NB4 (cell line): ENCODE measurements around the gene NEK11.

Experiments used
- POLR2A ChIP-seq: IDR thresholded peaks from 2 replicates; pipeline ENCODE4 v1.6.1; 2011; ENCODE audit warnings: mild to moderate bottlenecking; ENCODE audit not compliant: insufficient read length; ENCODE audit errors: extremely low read depth
- TF ChIP-seq, protein P1 (sequence below): IDR thresholded peaks from one replicate; pipeline ENCODE4 v1.5.1; 2012; ENCODE audit warnings: low read depth, low read length

DNA sequence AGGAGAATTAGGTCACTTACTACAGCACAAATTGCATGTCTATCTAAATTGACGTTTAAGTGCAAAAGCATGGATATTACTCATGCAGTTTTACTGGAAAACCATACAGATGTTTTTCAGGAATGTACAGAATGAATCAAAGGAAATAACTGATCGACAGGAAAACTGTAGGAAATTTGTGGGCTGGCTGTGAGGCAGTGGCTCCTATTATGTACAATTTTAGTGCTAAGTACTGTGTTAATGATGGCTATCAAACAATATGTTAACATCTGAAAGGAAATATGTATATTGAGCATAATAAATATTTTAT, 361.8 kb downstream of the NEK11 start:
- TF ChIP-seq, protein P1, sequence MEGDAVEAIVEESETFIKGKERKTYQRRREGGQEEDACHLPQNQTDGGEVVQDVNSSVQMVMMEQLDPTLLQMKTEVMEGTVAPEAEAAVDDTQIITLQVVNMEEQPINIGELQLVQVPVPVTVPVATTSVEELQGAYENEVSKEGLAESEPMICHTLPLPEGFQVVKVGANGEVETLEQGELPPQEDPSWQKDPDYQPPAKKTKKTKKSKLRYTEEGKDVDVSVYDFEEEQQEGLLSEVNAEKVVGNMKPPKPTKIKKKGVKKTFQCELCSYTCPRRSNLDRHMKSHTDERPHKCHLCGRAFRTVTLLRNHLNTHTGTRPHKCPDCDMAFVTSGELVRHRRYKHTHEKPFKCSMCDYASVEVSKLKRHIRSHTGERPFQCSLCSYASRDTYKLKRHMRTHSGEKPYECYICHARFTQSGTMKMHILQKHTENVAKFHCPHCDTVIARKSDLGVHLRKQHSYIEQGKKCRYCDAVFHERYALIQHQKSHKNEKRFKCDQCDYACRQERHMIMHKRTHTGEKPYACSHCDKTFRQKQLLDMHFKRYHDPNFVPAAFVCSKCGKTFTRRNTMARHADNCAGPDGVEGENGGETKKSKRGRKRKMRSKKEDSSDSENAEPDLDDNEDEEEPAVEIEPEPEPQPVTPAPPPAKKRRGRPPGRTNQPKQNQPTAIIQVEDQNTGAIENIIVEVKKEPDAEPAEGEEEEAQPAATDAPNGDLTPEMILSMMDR: no peak
- no peak for TF ChIP-seq POLR2A
